ENCODE data around the gene HADHB. TPM values are rescaled to one million over a fixed set of nuclear protein-coding genes. Genes with fewer than 3 reads are reported as not detected.
"Not testable (repeated sequence)": the region's sequence is repeated elsewhere in the genome, so short reads cannot be mapped to it uniquely, and the experiment has no call there.

Gene HADHB
- total RNA-seq, 1 donor from 2014 or later = 148 TPM

DNA sequence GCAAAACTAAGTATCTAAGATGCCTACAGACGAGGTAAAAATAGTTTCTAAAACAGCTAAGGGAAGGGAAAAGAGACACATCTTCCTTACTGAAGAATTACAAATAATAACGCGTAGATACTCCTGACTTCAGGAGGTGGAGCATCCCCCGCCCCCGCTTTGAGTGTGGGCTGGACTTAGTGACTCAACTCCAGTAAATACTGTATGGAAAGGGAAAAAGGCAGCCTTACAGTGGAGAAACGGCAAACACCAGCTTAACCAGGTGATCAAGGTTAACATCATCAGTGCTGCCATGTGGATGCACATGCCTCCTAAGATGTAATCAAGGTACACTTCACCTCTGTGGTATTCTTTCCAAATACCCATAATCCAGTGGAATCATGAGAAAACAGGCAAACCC lies 47.9 kb downstream of the HADHB start:
- DNase-seq (ENCODE audit: low read depth) = no peak

DNA sequence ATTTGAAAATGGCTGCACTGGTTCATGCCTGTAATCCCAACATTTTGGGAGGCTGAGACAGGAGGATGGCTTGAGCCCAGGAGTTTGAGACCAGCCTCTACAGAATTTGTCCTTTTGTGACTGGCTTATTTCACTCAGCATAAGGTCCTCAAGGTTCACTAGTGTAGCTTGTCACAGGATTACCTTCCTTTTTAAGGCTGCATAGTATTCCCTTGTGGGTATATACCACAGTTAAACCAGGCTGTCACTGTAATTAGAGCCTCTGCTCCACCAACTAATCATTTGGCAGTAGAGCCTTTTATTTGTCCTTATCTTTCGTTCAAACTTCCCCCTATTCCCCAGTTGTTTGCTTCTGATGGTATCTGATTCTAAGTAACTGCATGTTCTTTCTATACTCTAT lies 50.8 kb downstream of the HADHB start:
- no peak for DNase-seq (ENCODE audit: low read depth)

DNA sequence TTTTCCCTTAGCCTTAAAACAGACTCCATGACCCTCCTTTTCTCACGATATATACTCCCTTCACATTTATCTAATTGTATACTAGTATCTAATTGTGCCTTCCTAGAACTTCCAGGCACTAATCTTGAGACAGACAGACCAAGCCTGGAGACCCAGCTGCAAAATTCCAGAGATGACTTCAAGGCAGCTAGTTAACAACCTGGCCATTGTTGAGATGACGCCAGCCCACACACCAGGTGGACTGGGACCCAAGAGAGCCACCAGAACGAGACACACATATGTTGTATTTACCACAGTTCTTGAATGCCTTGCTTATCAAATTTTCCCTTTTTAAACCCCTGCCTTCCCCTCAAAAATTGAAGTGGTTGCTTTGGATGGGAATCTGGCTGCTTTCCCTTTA lies 52.3 kb downstream of the HADHB start:
- DNase-seq (ENCODE audit: low read depth) = no peak

DNA sequence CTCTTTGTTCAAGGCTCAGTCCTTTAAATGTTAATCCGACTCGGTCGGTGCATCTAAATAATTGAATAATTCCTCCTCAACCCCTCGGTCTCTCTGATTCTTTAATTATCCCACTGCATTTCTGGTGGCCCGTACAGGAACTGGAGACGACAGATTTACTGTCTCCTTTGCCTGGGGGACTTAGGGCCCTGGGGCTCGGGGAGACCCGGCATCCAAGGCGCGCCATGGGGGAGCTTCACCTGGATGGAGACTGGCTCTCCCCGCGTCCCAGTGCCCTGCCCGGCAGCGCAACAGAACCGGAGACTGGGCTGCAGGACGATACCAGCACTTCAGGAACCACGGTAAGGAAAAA lies 53.5 kb downstream of the HADHB start:
- no peak for DNase-seq (ENCODE audit: low read depth)

DNA sequence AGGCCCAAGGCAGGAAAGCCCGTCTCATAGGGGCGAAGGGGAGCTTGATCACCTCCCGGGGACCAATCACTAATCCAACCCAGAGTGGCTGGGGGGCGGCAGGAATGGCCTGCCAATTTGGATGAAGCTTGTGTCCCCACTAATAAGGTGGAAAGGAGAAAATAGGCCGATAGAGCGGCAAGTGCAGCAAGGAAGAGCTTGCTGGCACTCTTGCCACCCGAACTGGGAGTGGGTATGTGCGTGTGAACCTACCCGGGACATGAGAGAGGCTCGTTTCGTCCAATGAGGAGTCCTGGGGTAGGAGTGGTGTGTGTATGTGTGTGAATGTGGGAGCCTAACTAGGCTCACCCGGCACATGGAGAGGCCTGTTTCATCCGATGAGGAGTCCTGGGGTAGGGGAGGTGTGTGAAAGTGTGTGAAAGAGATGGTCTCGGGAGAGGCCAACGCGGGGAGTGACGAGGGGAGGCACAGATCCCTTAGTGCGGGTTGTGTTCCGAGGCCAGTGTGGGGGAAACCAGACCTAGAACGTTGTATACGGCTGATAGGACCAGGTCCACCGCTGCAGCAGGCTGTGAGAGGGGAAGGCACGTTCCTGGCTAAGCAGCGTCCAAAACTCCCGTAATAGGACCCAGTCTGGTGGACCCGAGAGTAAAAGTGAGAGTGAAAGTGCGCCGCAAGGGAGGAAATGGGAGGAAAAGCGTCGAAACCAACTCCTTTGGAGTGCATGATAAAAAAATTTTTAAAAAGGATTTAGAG lies 54.1 kb downstream of the HADHB start:
- peak; percentile 49 for DNase-seq (ENCODE audit: low read depth)

DNA sequence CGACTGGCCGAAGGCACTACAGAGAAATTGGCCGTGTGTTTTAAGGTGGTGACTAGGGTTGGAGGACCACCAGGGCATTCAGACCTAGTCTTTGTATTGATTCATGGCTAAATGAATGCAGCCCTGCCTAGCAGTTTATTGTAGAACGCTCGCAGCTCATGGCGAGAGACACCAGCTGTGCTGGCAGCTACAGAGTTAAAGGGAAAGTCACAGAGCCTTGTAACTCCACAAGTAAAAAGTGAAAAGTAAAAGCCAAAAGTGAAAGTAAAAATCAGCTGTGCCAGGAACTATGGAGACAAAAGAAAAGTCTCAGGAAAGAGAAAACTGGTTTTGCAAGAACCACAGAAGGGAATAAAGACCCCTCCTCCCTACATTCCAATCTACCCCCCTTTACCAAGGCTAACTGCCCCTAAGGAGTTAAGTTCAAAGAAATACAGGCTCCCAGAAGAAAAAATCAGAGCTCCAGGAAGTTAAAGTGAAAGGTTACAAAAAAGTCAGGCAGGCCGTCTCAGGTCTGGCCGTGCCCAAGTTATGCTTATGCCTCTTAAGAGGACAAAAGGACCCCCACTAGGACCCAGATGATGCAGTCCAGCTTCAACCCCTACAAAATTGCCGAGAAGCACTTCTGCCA lies 54.8 kb downstream of the HADHB start:
- peak; percentile 72 for DNase-seq (ENCODE audit: low read depth)

DNA sequence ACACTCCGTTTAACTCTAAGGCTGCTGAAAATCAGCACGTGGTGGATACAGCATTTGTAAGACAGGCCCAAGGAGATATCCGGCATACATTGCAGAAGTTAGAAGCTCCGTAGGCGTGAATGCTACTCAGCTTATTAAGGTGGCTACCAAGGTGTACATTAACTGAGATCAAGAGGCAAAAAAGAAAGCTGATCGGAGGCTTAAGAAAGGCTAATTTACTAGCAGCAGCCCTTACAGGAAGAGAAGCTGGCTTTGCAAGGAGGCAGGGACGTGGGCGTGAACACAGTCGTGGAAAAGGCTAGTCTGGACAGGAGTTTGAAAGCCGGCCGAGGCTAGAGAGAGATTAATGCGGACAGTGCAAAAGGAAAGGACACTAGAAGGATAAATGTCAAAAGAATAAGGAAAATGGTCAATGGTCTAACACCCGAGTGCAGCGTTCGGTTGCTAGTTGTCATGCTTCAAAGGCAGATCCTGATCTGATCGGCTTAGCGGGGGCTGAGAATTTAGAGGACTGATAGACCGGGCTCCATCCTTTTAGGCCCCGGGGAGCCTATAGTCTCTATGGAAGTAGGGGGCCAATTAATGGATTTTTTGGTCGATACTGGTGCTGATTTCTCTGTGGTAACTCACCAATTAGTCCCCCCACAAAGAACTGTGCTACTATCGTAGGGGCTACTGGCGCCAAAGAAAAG lies 55.6 kb downstream of the HADHB start:
- DNase-seq (ENCODE audit: low read depth) = peak; percentile 22

DNA sequence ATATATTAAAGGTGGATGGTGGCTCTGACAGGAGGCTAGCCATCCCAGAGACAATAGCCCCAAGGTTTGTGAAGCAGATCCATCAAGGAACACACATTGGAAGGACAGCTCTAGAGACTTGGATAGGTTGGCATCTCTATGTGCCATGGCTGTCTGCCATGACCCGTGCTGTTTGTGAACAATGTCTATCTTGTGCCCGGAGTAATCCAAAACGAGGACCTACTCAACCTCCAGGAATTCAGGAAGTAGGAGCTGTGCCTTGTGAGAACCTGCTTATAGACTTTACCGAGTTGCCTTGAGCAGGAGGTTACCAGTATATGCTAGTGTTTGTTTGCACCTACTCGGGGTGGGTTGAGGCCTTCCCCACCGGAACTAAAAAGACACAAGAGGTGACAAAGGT lies 58.1 kb downstream of the HADHB start:
- no peak for DNase-seq (ENCODE audit: low read depth)

DNA sequence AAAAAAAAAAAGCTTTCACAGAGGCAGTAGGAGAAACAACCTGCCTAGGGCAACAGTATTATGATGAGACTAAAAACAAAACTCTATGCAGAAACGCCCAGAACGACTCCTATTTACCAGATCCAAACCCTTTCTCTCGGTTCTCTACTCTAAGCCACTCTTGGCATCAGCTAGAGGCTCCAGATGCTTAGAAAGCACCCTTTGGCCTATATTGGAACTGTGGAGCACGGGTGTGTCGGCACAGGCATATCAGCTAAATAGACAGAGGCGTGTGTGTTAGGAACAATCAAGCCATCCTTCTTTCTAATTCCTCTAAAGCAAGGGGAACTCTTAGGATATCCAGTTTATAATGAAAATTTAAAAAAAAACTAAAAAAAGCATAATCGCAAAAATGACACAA lies 60.4 kb downstream of the HADHB start:
- not testable (repeated sequence) for DNase-seq (ENCODE audit: low read depth)

DNA sequence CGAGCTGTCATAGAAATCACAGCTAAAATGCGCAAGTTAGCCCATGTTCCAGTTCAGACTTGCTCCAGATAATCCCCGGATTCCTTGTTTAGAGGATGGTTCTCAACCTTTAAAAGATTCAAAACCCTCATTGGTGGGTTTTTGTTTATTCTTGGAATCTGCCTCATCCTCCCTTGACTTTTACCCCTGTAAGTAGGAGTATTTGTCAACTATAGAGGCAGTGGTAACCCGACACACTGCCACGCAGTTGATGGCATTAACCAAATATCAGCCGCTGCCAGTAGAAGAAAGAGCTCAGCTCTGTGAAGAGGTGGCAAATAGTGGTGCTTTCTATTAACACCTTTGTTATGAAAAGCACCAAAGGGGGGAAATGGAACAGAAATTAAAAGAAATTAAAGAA lies 60.8 kb downstream of the HADHB start:
- DNase-seq (ENCODE audit: low read depth) = no peak

DNA sequence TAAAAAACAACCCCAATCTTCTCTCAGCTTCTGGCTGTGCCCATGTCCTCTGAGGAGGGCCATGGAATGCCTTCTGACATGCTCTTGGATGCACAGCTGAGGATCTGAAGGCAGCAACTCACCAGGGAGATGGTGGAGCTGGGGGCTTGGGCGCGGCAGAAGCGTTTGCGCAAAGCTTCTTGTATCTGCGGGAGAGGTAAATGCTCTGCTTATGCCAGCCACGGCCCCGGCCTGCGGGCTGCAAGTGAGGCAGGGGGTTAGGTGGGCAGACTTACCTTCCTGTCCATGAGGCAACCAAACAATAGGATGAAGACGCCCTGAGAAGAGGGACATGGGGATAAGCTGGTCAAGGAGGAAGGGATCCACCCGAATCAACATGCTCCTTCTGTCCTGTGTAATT lies 65.2 kb downstream of the HADHB start:
- DNase-seq (ENCODE audit: low read depth) = no peak

DNA sequence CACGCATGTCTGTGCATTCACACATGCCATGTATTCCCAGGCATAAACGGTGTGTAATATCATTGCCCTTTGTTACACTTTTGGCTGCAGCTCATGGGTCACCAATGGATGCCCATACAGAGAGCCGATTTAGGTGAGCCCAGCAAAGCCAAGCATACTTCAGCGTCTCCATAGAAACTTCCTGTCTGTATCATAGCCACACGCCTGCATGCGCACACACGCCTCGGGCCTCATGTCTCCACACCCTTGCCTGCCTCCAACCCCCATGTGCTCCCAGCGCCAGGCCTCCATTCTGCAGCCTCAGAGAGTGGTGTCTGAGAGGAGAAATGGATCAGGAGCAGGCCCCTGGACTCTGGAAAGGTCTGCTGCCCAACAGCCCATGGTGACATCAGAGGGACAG lies 67.7 kb downstream of the HADHB start:
- DNase-seq (ENCODE audit: low read depth) = no peak

DNA sequence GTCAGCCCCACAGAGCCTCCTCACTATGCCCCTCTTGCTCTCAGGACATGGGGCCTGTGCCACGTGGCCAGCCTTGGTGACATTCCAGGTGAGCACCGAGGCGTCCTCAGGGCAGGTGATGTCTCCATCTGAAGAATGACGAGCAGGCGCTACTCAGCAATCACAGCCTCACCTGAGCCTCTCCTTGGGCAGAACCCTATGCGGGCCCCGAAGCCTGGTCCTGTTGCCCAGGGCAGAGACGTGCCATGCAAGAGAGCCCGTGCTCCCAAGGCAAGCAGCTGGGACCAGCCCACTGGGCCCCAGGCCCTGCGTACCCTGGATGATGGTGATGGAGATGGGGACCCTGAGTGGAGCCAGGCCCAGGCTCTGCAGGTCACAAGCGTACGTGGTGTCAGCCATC lies 68.7 kb downstream of the HADHB start:
- no peak for DNase-seq (ENCODE audit: low read depth)

DNA sequence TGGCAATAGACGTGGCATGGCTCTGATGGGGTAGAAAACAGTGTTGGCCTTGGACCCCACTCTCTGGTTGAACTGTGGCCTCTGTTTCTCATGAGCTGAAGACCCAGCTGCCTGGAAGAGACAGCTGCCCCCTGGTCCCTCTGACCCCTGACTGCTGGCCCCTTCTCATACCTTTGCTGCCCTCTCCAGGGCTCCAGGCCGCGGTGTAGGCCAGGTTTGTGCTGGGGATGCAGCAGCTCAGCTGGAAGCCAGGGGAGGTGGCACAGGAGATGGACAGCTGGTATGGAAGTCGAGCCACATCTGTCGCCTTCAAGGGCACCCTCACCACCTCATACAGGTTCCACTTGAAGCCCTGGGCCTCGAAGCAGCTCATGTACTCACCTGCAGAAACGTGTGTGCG lies 69.5 kb downstream of the HADHB start:
- DNase-seq (ENCODE audit: low read depth) = no peak

DNA sequence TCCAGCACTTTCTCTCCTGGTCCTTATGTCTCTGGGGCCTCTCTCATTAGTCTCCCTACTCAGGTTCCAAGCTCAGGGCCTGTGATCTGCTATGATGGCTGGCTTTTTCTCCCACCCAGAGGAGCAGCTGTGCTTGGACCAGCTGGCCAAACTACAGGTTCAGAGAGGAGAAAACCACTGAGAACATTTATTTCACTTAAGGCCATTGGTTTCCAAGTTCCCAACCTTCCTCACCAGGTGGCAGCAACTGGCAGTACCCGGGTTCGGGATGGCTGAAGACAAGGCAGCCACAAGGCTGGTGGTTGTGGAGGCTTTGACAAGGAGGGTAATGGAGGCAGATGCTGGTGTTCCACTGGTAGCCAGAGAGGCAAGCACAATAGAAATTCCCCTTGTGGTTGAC lies 71.3 kb downstream of the HADHB start:
- peak; percentile 71 for DNase-seq (ENCODE audit: low read depth)

DNA sequence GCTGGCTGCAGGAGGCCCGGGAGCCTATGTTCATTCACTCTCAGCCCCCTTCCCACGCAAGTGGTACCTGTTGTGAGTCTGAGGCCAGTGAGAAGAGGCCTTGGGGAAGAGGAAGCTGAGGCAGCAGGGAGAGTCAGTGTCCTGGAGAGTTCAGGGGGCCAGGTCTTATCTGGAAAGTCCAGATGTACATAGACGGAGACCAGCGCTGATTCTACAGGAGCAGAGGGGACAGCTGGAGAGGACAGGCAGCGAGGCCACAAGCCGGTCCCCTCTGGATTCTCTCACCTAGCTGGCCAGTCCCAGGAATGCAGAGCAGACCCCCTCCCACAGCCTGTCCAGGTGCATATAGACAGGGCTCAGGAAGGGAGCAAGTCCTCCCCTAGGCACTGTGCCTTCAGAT lies 72.1 kb downstream of the HADHB start:
- DNase-seq (ENCODE audit: low read depth) = no peak

DNA sequence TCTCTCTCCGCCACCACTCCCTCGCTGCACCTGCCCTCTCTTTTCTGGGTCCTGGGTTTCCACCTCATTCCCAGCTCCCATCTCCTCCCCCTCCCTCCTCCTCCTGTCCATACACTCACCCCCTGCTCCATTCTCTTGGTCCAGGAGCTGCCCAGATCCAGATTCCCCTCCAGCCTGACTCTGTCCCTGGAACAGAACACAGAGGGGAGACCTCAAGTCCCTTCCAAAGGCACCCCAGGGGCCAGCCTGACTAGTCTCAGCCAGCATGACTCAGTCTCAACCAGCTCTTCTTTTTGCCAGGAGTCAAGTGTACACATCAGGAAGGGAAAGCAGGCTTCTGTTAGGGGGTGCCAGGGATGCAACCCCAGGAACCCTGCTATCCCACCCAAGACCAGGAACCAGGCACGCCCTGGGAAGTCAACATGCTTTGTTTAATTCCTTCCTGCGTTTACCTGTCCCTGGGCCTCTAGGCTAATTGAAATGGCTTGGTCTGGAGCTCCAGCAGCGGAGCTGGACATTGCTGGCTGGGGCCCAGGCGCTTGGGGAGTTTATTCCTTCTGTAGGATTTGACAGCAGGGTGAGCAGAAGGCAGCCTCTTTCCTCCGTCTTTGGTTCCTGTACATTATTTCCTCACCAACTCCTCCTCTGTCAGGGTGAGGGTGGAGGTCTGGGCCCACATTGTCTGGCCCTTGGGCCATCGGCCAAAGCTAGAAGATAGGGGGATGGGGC lies 72.8 kb downstream of the HADHB start:
- no peak for DNase-seq (ENCODE audit: low read depth)

DNA sequence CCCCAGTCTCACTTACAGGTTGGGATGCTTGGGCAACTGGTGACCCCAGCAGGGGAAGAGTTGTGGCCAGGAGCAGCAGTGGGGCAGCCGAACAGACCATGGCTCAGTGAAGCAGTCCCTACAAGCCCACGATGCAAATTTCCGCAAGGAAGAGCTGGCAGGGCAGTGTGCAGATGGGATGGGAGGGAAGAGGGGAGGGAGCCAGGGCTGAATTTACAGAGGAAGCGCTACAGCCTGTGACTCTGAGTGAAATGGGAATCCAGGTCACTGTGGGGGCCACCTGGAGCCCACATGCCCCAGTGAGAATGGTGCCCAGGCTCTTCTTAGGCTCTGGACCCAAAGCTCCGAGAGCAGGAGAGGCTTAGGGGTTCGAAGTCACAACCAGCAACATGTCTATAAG lies 74.2 kb downstream of the HADHB start:
- no peak for DNase-seq (ENCODE audit: low read depth)

DNA sequence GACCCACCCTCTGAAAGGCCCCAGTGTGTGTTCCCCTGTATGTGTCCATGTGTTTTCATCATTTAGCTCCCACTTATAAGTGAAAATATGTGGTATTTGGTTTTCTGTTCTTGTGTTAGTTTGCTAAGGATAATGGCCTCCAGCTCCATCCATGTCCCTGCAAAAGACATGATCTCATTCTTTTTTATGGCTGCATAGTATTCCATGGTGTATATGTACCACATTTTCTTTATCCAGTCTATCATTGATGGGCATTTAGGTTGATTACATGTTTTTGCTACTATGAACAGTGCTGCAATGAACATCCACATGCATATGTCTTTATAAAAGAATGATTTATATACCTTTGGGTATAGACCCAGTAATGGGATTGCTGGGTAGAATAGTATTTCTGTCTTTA lies 79.7 kb downstream of the HADHB start:
- DNase-seq (ENCODE audit: low read depth) = not testable (repeated sequence)

DNA sequence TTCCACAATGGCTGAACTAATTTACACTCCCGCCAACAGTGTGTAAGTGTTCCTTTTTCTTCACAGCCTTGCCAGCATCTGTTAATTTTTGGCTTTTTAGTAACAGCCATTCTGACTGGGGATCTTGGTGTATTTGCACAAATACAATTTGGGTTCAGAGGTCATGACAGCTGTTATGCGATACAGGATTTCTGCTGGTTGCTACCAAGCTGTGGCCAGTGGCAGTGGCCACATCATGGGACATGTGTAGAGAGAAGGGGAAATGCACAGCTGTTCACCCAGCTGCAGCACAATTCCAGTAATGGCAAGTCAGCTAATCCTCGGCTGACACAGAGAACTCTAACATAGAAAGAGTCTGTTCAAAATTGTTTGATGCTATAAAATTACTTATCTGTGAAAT lies 80.2 kb downstream of the HADHB start:
- peak; percentile 76 for DNase-seq (ENCODE audit: low read depth)

DNA sequence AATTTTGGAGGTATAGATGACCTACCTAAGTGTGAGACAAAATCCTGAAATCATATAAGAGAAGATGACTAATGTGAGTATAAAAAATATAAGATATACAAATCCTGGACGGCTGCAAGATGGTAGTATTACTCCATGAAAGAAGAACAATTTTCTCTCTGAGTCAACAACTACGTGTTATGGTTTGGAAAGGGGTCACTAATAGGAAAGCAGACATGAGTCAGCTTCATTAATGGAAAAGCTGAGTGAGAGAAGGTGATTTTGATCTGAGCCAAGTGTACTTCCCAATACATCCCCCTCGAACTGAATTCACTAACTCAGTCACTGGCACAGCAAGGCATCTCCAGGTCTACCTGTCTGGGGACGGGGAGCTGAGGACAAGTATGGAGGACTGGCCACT lies 81.1 kb downstream of the HADHB start:
- no peak for DNase-seq (ENCODE audit: low read depth)

DNA sequence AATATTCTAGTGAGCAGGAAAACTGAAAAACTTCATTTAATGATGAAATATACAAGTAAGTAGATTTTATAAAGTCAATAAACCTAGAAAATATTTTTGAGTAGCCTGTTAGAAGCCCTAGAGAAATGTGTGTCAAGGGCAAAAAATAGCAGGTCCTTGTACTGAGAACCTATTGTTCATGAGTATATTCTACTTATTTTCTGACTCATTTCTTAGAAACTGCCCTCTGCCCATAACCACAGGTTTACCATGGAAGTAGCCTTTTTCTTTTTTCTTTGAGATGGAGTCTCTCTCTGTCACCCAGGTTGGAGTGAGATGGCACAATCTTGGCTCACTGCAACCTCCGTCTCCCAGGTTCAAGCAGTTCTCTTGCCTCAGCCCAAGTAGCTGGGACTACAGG lies 81.8 kb downstream of the HADHB start:
- no peak for DNase-seq (ENCODE audit: low read depth)

Measured in myocyte (in vitro differentiated cells).